ENCODE measurements around the gene TMC3. TPM values are rescaled to one million over a fixed set of nuclear protein-coding genes. Genes with fewer than 3 reads are reported as not detected.
A peak's percentile ranks its signal among the peaks of the same experiment; 100 is the strongest.

TMC3 gene
- total and polyA plus RNA-seq, 10 of the 15 experiments (the other 5 are each of a cell fraction or from before 2014, with no cell fraction given): 0.03 to 0.04 (median 0.04) TPM; not detected in 7

GRCh38 chr15:81323559-81323943 lies 50.5 kb downstream of the TMC3 start (continued):
- TF ChIP-seq PRDM15 (CRISPR knock-in tag; IDR thresholded peaks at IDR 0.05): no peak
- no peak for TF ChIP-seq RELB (IDR thresholded peaks at IDR 0.05; ENCODE audit: low read depth)

GRCh38 chr15:81322676-81323253 lies 51.2 kb downstream of the TMC3 start:
- BruUV-seq (replicated peaks): no TSS peak
- SMC1A ChIA-PET (ENCODE audit: uncharacterized antibody, unreplicated experiment): interaction anchor here (0.7 to 2.9 kb wide), 7 partner anchors 11 to 78 kb away, joined by 3 to 21 read pairs (median 4); no protein-coding TSS in a partner anchor
- in situ Hi-C loops (cut with MboI): no loop called here
- RAD21 ChIA-PET (ENCODE audit: unreplicated experiment): interaction anchor here (1.2 to 3.3 kb wide), 2 partner anchors 14 to 47 kb away, joined by 3 to 22 read pairs; no protein-coding TSS in a partner anchor
- H3K27ac ChIP-seq (ENCODE audit: control insufficient read depth, insufficient read depth): no peak overlapping the region
- H3K4me2 ChIP-seq (ENCODE audit: control insufficient read depth, insufficient read depth): peak overlapping the region; percentile 79; the same call in 1 of the 2 replicates
- H3K4me3 ChIP-seq: peak overlapping the region; percentile 88
- H2AFZ ChIP-seq (ENCODE audit: control insufficient read depth, low read depth, low read length): no peak overlapping the region
- intact Hi-C loops (cut with micrococcal nuclease; ENCODE audit: unreplicated experiment): loop anchor here (5.0 kb wide), 1 partner anchor 625 kb away; the partner anchor contains the start of gene ABHD17C
- POLR2A ChIA-PET: interaction anchor here (1.3 to 4.2 kb wide), 3 partner anchors 18 to 30 kb away, joined by 3 to 25 read pairs (median 6); no protein-coding TSS in a partner anchor
- DNase-seq (ENCODE audit: low read depth, low spot score) (no peak), FAIRE-seq (no peak), ATAC-seq (no peak)
- no peaks in the 10 kb centered on the region for H4K20me1 ChIP-seq (ENCODE audit: control insufficient read depth, insufficient read depth)
- H3K4me1 ChIP-seq (ENCODE audit: control insufficient read depth, insufficient read depth, low read length): peaks cover 13% of the 10 kb centered on the region
- H3K27me3 ChIP-seq (replicated peaks in 1 of 2; ENCODE audit: control insufficient read depth in 2 of 2, insufficient read depth in 2 of 2, low read length in 1 of 2): no peaks in the 10 kb centered on the region
- H3K36me3 ChIP-seq (ENCODE audit: control insufficient read depth in 2 of 2, insufficient read depth in 2 of 2, low read length in 1 of 2): peaks cover 2 to 5% of the 10 kb centered on the region in 2 experiments; a peak in 1 of 4 replicates
- CTCF ChIA-PET: interaction anchor here (0.8 to 6.5 kb wide), 4 partner anchors 11 to 57 kb away, joined by 4 to 50 read pairs (median 6); no protein-coding TSS in a partner anchor
- H3K79me2 ChIP-seq (ENCODE audit: control insufficient read depth, insufficient read depth, low read length): peaks cover 4% of the 10 kb centered on the region
- no peak overlapping the region; the same call in 1 of the 2 replicates for H3K9ac ChIP-seq (ENCODE audit: control insufficient read depth, insufficient read depth, low read length)
- 74% methylated on average over 6 of the region's 6 CpGs for whole genome bisulfite sequencing (ENCODE audit: insufficient coverage, insufficient replicate concordance, low lambda C conversion rate, missing lambda C conversion rate)
- H3K9me3 ChIP-seq (replicated peaks; ENCODE audit: control insufficient read depth, insufficient read depth, low read length): no peaks in the 10 kb centered on the region
- no peak for TF ChIP-seq BCLAF1 (IDR thresholded peaks at IDR 0.05)
- TF ChIP-seq FOXM1 (IDR thresholded peaks at IDR 0.05; ENCODE audit: low read depth, low read length): no peak
- TF ChIP-seq SUZ12 (IDR thresholded peaks at IDR 0.05; ENCODE audit: unreplicated experiment): no peak
- TF ChIP-seq SMAD1 (IDR thresholded peaks at IDR 0.05; ENCODE audit: low read depth, partially characterized antibody): no peak
- TF ChIP-seq, protein P1, sequence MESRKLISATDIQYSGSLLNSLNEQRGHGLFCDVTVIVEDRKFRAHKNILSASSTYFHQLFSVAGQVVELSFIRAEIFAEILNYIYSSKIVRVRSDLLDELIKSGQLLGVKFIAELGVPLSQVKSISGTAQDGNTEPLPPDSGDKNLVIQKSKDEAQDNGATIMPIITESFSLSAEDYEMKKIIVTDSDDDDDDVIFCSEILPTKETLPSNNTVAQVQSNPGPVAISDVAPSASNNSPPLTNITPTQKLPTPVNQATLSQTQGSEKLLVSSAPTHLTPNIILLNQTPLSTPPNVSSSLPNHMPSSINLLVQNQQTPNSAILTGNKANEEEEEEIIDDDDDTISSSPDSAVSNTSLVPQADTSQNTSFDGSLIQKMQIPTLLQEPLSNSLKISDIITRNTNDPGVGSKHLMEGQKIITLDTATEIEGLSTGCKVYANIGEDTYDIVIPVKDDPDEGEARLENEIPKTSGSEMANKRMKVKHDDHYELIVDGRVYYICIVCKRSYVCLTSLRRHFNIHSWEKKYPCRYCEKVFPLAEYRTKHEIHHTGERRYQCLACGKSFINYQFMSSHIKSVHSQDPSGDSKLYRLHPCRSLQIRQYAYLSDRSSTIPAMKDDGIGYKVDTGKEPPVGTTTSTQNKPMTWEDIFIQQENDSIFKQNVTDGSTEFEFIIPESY (IDR thresholded peaks at IDR 0.05): no peak
- TF ChIP-seq WRNIP1 (IDR thresholded peaks at IDR 0.05; ENCODE audit: borderline replicate concordance, low read depth, low read length): no peak
- no peak for TF ChIP-seq ZNF24 (IDR thresholded peaks at IDR 0.05)
- TF ChIP-seq CHD4 (IDR thresholded peaks at IDR 0.05): no peak
- no peak for TF ChIP-seq NR2C1 (IDR thresholded peaks at IDR 0.05)
